Smooth muscle cell (in vitro differentiated cells): ENCODE data around the gene LOXL1. TPM values are rescaled to one million over a fixed set of nuclear protein-coding genes. Genes with fewer than 3 reads are reported as not detected.

Experiments used
- DNase-seq: peaks from one replicate; lab custom pipeline; 2025; ENCODE audit not compliant: unreplicated experiment; lab: John Stamatoyannopoulos, UW
- H2AFZ ChIP-seq: fragments of 200-600 bp; sonication (generic); 2 replicates; pipeline ENCODE4 v1.6.0; 2016; ENCODE audit warnings: antibody characterized with exemption, low read depth, mild to moderate bottlenecking
- H3F3A ChIP-seq: fragments of 200-600 bp; sonication (generic); 2 replicates; pipeline ENCODE4 v1.6.0; 2017; ENCODE audit warnings: antibody characterized with exemption, low read depth
- H3K27ac ChIP-seq: fragments of 200-600 bp; sonication (generic); 2 replicates; pipeline ENCODE4 v1.5.1; 2016; ENCODE audit warnings: low read depth, mild to moderate bottlenecking
- H3K27me3 ChIP-seq: fragments of 200-600 bp; sonication (generic); 2 replicates; pipeline ENCODE4 v1.6.1; 2016; ENCODE audit warnings: low read depth, mild to moderate bottlenecking
- H3K36me3 ChIP-seq: fragments of 200-600 bp; sonication (generic); 2 replicates; pipeline ENCODE4 v1.5.1; 2016; ENCODE audit warnings: low read depth
- H3K4me1 ChIP-seq: fragments of 200-600 bp; sonication (generic); 2 replicates; pipeline ENCODE4 v1.5.1; 2016; ENCODE audit warnings: low read depth
- H3K4me2 ChIP-seq: fragments of 200-600 bp; sonication (generic); 2 replicates; pipeline ENCODE4 v1.6.0; 2016; ENCODE audit warnings: mild to moderate bottlenecking
- H3K4me3 ChIP-seq: fragments of 200-600 bp; sonication (generic); 2 replicates; pipeline ENCODE4 v1.5.1; 2016; ENCODE audit warnings: mild to moderate bottlenecking
- H3K79me2 ChIP-seq: fragments of 200-600 bp; sonication (generic); 2 replicates; pipeline ENCODE4 v1.6.0; 2016; ENCODE audit warnings: low read depth, mild to moderate bottlenecking
- H3K9ac ChIP-seq: fragments of 200-600 bp; sonication (generic); 2 replicates; pipeline ENCODE4 v1.6.0; 2016; ENCODE audit warnings: low read depth
- H3K9me3 ChIP-seq: fragments of 200-600 bp; sonication (generic); replicated peaks from 2 replicates; pipeline ENCODE4 v1.5.1; 2016; ENCODE audit warnings: low read depth
- H4K20me1 ChIP-seq: fragments of 200-600 bp; sonication (generic); 2 replicates; pipeline ENCODE4 v1.6.0; 2016; ENCODE audit warnings: low read depth
- WGBS: methylation state at CpG from one replicate; pipeline ENCODE4 v1.1.7; 2016; ENCODE audit warnings: low lambda C conversion rate; 5-methylcytosine and 5-hydroxymethylcytosine counted together
- polyA plus RNA-seq: library from polyadenylated mRNA; unstranded; fragments of >200 nt; fragmentation: Nextera tagmentation; extraction: Ambion mirVana; gene quantifications from 2 replicates; pipeline ENCODE4 v1.2.1, GENCODE V29; 2016
- total RNA-seq: library from RNA; depleted of rRNA; stranded (reverse); fragments of >200 nt; gene quantifications from 2 replicates; pipeline ENCODE4 v1.2.3, GENCODE V29; 2014
- TF ChIP-seq, protein P1 (sequence below): fragments of 200-600 bp; sonication (generic); IDR thresholded peaks from 2 replicates; pipeline ENCODE4 v1.5.1; 2017; ENCODE audit warnings: borderline replicate concordance, mild to moderate bottlenecking, antibody characterized with exemption; ENCODE audit not compliant: insufficient read depth, poor library complexity, severe bottlenecking

LOXL1 gene
- total and polyA plus RNA-seq, 2 experiments from 2014 or later: 252 to 899 TPM

DNA sequence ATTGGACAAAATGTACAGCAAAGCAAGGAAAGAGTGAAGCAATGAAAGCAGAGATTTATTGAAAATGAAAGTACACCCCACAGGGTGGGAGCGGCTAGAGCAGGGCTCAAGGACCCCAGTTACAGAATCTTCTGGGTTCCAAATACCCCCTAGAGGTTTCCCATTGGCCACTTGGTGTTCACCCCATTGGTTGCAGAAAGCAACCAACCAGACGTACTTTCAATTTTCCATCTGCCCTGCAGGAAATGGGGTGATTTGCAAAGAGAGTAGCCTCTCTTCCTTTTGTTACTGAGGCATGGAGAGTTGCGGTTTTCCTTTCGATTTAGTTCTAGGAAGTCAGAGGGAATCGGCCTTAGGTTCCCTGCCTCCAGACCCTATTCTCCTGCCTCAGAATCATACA, 70.7 kb downstream of the LOXL1 start:
- H3K79me2 ChIP-seq: peaks cover 72% of the 10 kb centered on the region

DNA sequence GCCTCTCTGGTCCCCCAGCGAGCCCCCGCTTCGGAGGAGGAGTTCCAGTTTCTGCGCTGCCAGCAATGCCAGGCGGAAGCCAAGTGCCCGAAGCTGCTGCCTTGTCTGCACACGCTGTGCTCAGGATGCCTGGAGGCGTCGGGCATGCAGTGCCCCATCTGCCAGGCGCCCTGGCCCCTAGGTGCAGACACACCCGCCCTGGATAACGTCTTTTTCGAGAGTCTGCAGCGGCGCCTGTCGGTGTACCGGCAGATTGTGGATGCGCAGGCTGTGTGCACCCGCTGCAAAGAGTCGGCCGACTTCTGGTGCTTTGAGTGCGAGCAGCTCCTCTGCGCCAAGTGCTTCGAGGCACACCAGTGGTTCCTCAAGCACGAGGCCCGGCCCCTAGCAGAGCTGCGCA, 71.7 kb downstream of the LOXL1 start:
- Histone ChIP-seq H3K4me3 (no peak overlapping the region), H3K4me1 (peaks cover 15% of the 10 kb centered on the region), H3K36me3 (peaks cover 4% of the 10 kb centered on the region), H4K20me1 (peaks cover 66% of the 10 kb centered on the region), H3K27me3 (no peaks in the 10 kb centered on the region), H3F3A (no peaks in the 10 kb centered on the region), H3K27ac (no peak overlapping the region), H3K9ac (no peak overlapping the region), H3K79me2 (peaks cover 77% of the 10 kb centered on the region), H3K4me2 (no peak overlapping the region), H3K9me3 (no peaks in the 10 kb centered on the region), H2AFZ (no peak overlapping the region)
- 97% methylated on average over 26 of the region's 27 CpGs for WGBS
- TF ChIP-seq, protein P1, sequence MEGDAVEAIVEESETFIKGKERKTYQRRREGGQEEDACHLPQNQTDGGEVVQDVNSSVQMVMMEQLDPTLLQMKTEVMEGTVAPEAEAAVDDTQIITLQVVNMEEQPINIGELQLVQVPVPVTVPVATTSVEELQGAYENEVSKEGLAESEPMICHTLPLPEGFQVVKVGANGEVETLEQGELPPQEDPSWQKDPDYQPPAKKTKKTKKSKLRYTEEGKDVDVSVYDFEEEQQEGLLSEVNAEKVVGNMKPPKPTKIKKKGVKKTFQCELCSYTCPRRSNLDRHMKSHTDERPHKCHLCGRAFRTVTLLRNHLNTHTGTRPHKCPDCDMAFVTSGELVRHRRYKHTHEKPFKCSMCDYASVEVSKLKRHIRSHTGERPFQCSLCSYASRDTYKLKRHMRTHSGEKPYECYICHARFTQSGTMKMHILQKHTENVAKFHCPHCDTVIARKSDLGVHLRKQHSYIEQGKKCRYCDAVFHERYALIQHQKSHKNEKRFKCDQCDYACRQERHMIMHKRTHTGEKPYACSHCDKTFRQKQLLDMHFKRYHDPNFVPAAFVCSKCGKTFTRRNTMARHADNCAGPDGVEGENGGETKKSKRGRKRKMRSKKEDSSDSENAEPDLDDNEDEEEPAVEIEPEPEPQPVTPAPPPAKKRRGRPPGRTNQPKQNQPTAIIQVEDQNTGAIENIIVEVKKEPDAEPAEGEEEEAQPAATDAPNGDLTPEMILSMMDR: no peak
- DNase-seq: no peak

More for the DNA sequence above, 70.7 kb downstream of the LOXL1 start:
- Histone ChIP-seq H3K9me3 (no peaks in the 10 kb centered on the region), H3F3A (no peaks in the 10 kb centered on the region), H3K4me3 (peak overlapping the region; percentile 9), H3K9ac (no peak overlapping the region), H3K27me3 (no peaks in the 10 kb centered on the region), H3K27ac (no peak overlapping the region), H3K4me2 (peak overlapping the region; percentile 100), H4K20me1 (peaks cover 65% of the 10 kb centered on the region), H3K36me3 (peaks cover 4% of the 10 kb centered on the region), H3K4me1 (peaks cover 15% of the 10 kb centered on the region), H2AFZ (no peak overlapping the region)
- TF ChIP-seq, protein P1: no peak
- whole genome bisulfite sequencing: 90% methylated on average over 5 of the region's 5 CpGs
- DNase-seq: no peak

Other genes starting within 250 kb of the LOXL1 start
- 139 and 144 TPM in 2 replicates for gene CD276, start 242.1 kb upstream of the LOXL1 start, total RNA-seq
- 257 and 312 TPM in 2 replicates for gene CD276, start 242.1 kb upstream of the LOXL1 start, polyA plus RNA-seq
- gene INSYN1, start 173.1 kb upstream of the LOXL1 start, total RNA-seq: 1.4 and 1.6 TPM in 2 replicates
- 3.4 and 4.0 TPM in 2 replicates for gene INSYN1, start 173.1 kb upstream of the LOXL1 start, polyA plus RNA-seq
- not detected in 2 replicates for gene TBC1D21, start 52.9 kb upstream of the LOXL1 start, total RNA-seq
- gene TBC1D21, start 52.9 kb upstream of the LOXL1 start, polyA plus RNA-seq: not detected in 2 replicates
- gene STOML1, start 65.8 kb downstream of the LOXL1 start, total RNA-seq: 9.3 and 12.4 TPM in 2 replicates
- gene STOML1, start 65.8 kb downstream of the LOXL1 start, polyA plus RNA-seq: 23.7 and 27.5 TPM in 2 replicates
- 21.6 and 34.1 TPM in 2 replicates for gene PML, start 68.3 kb downstream of the LOXL1 start, total RNA-seq
- 33.7 and 39.4 TPM in 2 replicates for gene PML, start 68.3 kb downstream of the LOXL1 start, polyA plus RNA-seq
- gene GOLGA6A, start 156.1 kb downstream of the LOXL1 start, total RNA-seq: 0.09 and 0.13 TPM in 2 replicates
- gene GOLGA6A, start 156.1 kb downstream of the LOXL1 start, polyA plus RNA-seq: 0.14 TPM in 1 of 2 replicates, not detected in the other
- gene ISLR2, start 204.1 kb downstream of the LOXL1 start, total RNA-seq: 3.8 and 5.2 TPM in 2 replicates
- 2.0 and 3.0 TPM in 2 replicates for gene ISLR2, start 204.1 kb downstream of the LOXL1 start, polyA plus RNA-seq
- 67.3 and 119 TPM in 2 replicates for gene ISLR, start 247.2 kb downstream of the LOXL1 start, total RNA-seq
- 93.3 and 130 TPM in 2 replicates for gene ISLR, start 247.2 kb downstream of the LOXL1 start, polyA plus RNA-seq